Mucosa of descending colon (tissue), 3 donors: ENCODE results near the gene TRIM37. TPM values are rescaled to one million over a fixed set of nuclear protein-coding genes. Genes with fewer than 3 reads are reported as not detected.

Source experiments
- ATAC-seq: fragments of 200-7000 bp; cut with Tn5 transposase; one replicate; pipeline ENCODE4 v1.9.1; 2020; ENCODE audit warnings: mild to moderate bottlenecking, moderate library complexity
- DNase-seq, 3 donors: peaks; one replicate each; pipeline ENCODE4 v3.0.0-alpha.2; 2020
- H3K36me3 ChIP-seq: fragments of 200-600 bp; one replicate; pipeline ENCODE4 v1.8.0; 2021; ENCODE audit warnings: low read depth, mild to moderate bottlenecking
- H3K4me1 ChIP-seq: fragments of 200-600 bp; one replicate; pipeline ENCODE4 v1.8.0; 2021; ENCODE audit warnings: low read depth, mild to moderate bottlenecking
- H3K4me3 ChIP-seq: fragments of 200-600 bp; one replicate; pipeline ENCODE4 v1.8.0; 2021; ENCODE audit warnings: mild to moderate bottlenecking
- H3K9me3 ChIP-seq: fragments of 200-600 bp; one replicate; pipeline ENCODE4 v1.8.0; 2021; ENCODE audit warnings: mild to moderate bottlenecking
- intact Hi-C, 2 donors: fragments of 100-400 bp; cut with DNase I in 1 of 2; cut with micrococcal nuclease in 1 of 2; formaldehyde crosslinking; loops; one replicate each; pipeline versions ENCODE4 v1.11.0 to v1.11.1; 2022; cut with DNase I, micrococcal nuclease
- total RNA-seq, 3 donors: library from RNA; stranded (reverse); fragmentation: NEBNext Ultra II Directional in 2 of 3; extraction: Animal tissue kit (Norgen Biotek cat#: 25700) in 2 of 3; gene quantifications; one replicate each; pipeline versions ENCODE4 v1.2.1 to v1.2.4, GENCODE V29; 2021 to 2023
- TF ChIP-seq, protein P1 (sequence below): fragments of 200-600 bp; IDR thresholded peaks from one replicate; pipeline ENCODE4 v1.8.0; 2022; ENCODE audit warnings: antibody characterized with exemption, mild to moderate bottlenecking
- donor health status: DM: no; HTN: no; CAD: no; lungs with moderate emphysema.
- donor health status: DM: no; HTN: no; CAD: no.
- donor health status: DM: no; HTN: yes; CAD: no.

TRIM37 gene
- total RNA-seq, 3 donors from 2014 or later, result 11.4 to 24.6 (median 14.5) TPM

DNA sequence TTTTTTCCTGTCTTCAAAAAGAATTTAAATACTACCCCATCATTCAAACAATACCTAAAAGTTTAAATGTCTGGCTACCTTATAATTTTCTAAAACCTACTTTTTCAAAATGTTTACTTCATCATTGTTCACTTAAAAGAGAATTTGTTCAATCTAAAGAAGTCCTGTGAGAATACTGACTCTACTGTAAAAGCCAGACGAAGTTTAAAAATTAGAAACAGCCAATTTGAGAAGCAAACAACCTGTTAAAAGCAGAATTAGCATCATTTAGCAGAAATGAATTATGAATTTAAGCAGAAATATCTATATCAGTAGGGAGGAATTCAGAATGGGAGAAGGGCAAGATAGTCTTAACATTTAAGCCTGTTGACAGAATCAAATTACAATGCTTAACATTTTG is 46.2 kb upstream of the TRIM37 start:
- Histone ChIP-seq H3K4me1 (peaks cover 9% of the 10 kb centered on the region), H3K9me3 (no peaks in the 10 kb centered on the region), H3K36me3 (peaks cover 6% of the 10 kb centered on the region), H3K4me3 (no peak overlapping the region)
- intact Hi-C loops, result no loop called here
- ATAC-seq, result no peak
- no peak for DNase-seq
- TF ChIP-seq, protein P1, sequence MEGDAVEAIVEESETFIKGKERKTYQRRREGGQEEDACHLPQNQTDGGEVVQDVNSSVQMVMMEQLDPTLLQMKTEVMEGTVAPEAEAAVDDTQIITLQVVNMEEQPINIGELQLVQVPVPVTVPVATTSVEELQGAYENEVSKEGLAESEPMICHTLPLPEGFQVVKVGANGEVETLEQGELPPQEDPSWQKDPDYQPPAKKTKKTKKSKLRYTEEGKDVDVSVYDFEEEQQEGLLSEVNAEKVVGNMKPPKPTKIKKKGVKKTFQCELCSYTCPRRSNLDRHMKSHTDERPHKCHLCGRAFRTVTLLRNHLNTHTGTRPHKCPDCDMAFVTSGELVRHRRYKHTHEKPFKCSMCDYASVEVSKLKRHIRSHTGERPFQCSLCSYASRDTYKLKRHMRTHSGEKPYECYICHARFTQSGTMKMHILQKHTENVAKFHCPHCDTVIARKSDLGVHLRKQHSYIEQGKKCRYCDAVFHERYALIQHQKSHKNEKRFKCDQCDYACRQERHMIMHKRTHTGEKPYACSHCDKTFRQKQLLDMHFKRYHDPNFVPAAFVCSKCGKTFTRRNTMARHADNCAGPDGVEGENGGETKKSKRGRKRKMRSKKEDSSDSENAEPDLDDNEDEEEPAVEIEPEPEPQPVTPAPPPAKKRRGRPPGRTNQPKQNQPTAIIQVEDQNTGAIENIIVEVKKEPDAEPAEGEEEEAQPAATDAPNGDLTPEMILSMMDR, result no peak

DNA sequence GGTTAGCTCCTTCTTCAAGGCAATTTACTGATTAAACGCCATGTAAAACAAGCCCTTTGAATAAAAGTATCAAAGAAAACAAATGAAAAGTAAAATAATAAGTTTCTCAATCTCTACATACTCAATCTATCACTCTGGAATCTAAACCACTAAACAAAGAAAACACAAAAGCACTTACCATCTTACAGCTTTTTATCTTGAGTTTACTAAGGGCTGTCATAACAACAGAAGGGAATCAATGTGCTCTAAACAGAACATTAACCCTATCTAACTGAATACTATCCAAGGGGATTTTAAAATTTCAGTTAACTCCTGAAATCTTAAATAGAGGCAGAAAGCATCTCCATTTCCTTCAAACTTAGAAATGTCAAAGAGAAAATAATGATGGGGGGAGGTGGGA is 44.9 kb upstream of the TRIM37 start:
- Histone ChIP-seq H3K4me3 (no peak overlapping the region), H3K36me3 (peaks cover 6% of the 10 kb centered on the region), H3K4me1 (peaks cover 9% of the 10 kb centered on the region), H3K9me3 (no peaks in the 10 kb centered on the region)
- ATAC-seq, result no peak
- intact Hi-C loops, result no loop called here
- no peak for DNase-seq
- TF ChIP-seq, protein P1, result no peak

DNA sequence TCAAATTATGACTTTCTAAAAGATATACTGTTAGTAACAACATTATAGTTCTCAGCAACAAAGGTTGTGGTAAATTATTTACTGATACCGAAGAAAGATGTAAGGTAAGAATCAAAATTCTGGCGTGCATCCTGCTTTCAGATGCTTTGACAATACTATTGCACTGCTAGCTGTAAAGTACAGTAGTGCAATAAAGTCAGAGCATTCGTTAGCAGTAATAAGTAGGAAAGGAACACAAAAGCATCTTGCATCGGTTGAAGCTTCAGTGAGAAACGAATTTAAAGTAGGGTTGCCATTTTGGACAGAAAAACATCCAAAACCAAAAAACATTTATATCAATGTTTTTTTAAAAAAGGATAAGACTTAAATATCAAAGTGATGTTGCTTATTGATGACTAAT is 44.3 kb upstream of the TRIM37 start:
- intact Hi-C loops, result no loop called here
- TF ChIP-seq, protein P1, result no peak
- Histone ChIP-seq H3K4me3 (no peak overlapping the region), H3K36me3 (peaks cover 6% of the 10 kb centered on the region), H3K9me3 (no peaks in the 10 kb centered on the region), H3K4me1 (peaks cover 7% of the 10 kb centered on the region)
- ATAC-seq, result no peak
- DNase-seq, result no peak

DNA sequence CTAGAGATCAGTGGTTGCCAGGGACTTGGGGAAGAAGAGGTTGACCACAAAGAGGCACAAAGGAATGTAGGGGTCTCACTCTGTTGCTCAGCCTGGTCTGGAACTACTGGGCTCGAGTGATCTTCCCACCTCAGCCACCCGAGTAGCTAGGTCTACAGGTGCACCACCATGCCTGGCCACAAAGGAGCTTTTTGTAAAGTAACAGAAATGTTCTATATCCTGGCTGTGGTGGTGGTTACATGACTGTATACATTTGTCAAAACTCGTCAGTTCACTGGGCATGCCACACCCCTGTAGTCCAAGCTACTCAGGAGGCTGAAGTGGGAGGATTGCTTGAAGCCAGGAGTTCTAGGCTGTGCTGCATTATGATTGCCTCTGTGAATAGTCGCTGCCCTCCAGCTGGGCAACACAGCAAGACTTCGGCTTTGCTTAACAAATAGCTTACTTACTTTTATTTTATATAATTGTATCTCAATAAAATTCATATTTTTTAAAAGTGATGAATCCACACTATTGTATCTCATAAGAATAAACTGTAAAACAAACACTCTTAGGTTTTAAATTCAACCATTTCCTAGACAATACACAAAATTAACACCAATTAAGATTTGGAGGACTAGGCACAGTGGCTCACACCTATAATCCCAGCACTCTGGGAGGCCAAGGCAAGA is 43.3 kb upstream of the TRIM37 start:
- TF ChIP-seq, protein P1, result no peak
- Histone ChIP-seq H3K36me3 (no peaks in the 10 kb centered on the region), H3K4me1 (no peaks in the 10 kb centered on the region), H3K9me3 (no peaks in the 10 kb centered on the region), H3K4me3 (no peak overlapping the region)
- DNase-seq (no peak), ATAC-seq (no peak)
- intact Hi-C loops, result no loop called here

DNA sequence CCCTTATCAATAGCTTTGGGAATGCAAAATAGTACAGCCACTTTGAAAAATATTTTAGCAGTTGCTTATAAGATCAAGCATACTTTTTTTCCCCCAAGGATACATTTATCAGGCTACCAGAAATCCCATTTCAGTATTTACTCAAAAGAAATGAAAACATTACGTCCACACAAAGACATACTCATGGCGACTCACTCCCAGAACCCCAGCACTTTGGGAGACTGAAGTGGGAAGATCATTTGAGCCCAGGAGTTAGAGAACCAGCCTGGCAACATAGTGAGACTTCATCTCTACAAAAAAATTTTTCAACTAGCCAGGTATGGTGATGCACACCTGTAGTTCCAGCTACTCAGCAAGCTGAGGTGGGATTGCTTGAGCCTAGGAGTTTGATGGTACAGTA is 42.4 kb upstream of the TRIM37 start:
- intact Hi-C loops, result no loop called here
- H3K4me3 ChIP-seq, result no peak overlapping the region
- DNase-seq, result no peak

More for the DNA sequence above, 42.4 kb upstream of the TRIM37 start:
- no peaks in the 10 kb centered on the region for H3K9me3 ChIP-seq
- ATAC-seq, result no peak
- H3K4me1 ChIP-seq, result no peaks in the 10 kb centered on the region
- no peaks in the 10 kb centered on the region for H3K36me3 ChIP-seq
- TF ChIP-seq, protein P1, result no peak
